ENCODE results near the gene RUNX2.
A peak's percentile ranks its signal among the peaks of the same experiment; 100 is the strongest.

Gene RUNX2

DNA sequence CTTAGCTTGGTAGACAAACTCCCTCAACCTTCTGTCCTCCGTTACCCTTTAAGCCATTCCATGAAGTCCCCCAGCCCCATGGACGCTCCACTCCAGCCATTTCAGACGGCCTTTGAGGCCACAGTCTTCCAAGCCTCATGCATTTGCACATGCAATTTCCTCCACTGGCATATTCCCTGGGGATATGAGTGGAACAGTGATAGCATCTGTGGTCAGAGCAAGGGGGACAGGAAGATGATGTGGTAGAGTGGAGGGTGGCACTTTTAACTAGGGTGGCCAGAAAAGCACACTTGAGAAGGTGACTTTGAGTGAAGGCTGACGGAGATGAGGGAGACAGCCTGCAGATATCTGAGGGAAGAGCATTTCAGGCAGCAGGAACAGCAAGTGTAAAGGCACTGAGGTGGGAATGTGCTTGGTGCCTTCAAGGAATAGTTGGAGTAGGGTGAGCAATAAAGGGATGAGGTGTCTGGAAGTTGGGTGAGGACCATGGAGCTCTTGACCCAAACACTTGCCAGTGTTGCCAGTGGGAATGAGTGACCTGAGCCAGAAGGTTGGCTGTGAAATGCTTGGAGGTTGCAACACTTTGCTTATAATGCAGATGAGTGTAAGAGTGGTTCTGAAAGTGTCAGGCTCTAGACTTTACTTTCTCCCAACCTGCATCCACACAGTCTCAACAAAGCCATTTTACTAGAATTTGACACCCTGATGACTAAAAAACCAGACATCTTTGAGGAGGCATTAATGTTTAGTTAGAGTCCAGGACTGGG is 325.2 kb downstream of the RUNX2 start:
- no peak for TF ChIP-seq JUND (IDR thresholded peaks at IDR 0.05; ENCODE audit: low read depth)

DNA sequence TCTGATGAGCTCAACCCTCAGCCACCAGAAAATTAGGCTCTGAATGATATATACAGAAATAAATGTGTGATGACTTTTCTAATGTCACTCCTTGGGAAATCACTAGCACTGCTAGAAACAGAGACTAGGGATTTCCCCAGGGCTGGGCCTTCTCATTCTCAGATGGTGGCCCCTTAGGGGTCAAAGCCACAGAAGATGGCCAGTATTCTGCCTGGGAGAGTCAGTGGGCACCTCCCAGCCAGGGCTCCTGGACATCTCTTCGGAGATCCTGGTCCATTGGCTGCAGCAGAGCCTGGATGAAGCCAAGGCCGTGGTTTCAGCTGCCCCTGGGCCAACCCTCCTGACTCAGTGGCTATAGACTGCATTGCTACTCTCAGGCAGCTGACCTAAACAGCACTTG is 326.5 kb downstream of the RUNX2 start:
- DNase-seq (ENCODE audit: low read depth in 1 of 2, low spot score in 1 of 2) = no peak
- in situ Hi-C loops (cut with HindIII; ENCODE audit: low pct_unique_long_range_greater_than_20kb, low sequenced_read_pairs) = no loop called here
- no peak for TF ChIP-seq JUND (IDR thresholded peaks at IDR 0.05; ENCODE audit: low read depth)

More for the DNA sequence above, 325.2 kb downstream of the RUNX2 start:
- in situ Hi-C loops (cut with HindIII; ENCODE audit: low pct_unique_long_range_greater_than_20kb, low sequenced_read_pairs) = no loop called here
- no peak for DNase-seq (ENCODE audit: low read depth in 1 of 2, low spot score in 1 of 2)

DNA sequence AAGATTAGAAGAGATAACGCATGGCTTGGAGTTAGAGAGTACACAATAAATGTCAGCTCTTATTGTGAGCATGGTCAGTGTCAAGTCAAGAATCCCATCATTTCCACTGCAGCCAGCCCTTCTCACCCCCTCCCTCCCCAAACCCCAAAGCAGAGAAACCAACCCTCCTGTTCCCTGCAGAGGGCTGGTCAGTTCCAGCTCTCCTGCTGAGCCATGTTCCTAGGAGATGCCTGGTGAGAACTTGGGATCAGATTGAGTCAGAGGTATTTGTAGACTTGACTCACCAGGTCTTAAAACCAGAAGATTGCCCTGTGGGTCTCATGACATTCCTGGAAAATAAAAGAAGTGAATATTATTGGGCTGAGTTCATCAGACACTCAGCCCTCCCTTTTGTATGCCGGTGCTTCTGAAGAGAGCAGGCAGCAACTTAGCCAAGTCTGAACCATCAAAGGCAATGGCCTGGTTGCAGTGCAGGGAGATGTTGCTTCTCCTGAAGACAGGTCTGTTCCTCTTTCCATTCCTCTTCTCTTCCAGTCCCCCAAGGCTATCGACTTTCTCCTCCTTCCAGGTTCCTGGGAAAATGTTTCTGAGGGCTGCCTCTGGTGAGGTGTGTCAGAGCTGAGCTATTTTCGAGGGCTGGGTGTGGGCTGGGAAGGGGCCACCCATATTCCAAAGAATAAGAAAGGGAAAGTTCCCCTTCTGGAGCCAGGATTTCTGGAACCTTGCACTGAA is 327.8 kb downstream of the RUNX2 start:
- in situ Hi-C loops (cut with HindIII; ENCODE audit: low pct_unique_long_range_greater_than_20kb, low sequenced_read_pairs) = no loop called here
- DNase-seq (ENCODE audit: low read depth in 1 of 2, low spot score in 1 of 2) = peak; percentile 41 to 64
- 0 out of 2 replicates have a peak, but pooled peaks have one; percentile 6 for TF ChIP-seq JUND (IDR thresholded peaks at IDR 0.05; ENCODE audit: low read depth)

DNA sequence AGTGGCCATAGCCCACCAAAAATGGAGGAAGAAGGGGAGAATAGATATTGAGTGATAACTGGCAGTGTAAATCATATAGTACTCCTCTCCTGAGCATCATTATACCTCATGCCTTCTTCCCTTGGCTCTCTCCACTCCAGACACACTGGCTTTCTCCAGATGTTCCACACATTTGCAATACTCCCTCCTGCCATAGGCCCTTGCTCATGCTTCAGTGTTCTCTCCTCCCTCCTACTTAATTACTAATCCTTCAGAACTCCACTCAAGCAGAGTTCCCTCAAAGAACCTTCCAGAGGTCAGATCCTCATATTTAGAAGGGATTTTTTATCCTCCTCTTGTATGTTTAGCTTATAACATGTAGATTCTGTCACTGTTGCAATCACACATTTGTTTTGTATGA is 329.1 kb downstream of the RUNX2 start:
- no peak for DNase-seq (ENCODE audit: low read depth in 1 of 2, low spot score in 1 of 2)
- no peak for TF ChIP-seq JUND (IDR thresholded peaks at IDR 0.05; ENCODE audit: low read depth)
- in situ Hi-C loops (cut with HindIII; ENCODE audit: low pct_unique_long_range_greater_than_20kb, low sequenced_read_pairs) = no loop called here

DNA sequence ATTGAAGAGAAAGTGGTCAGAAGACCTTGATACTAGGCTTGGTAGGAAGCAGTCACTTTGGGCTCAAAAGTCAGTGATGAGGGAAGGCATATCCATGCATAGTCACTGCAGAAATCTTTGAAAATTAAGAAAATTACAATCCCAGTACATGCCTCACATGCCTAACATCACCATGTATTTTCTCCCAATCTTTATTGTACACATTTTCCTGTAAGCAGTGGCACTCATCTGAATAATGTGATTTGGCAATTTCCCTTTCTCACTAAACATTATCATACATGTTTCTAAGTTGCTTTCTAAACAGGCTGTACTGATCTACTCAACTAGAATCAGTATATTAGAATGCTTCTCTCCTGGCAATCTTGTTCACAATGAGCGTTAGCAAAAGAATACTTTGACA is 330.3 kb downstream of the RUNX2 start:
- no peak for DNase-seq (ENCODE audit: low read depth in 1 of 2, low spot score in 1 of 2)
- TF ChIP-seq JUND (IDR thresholded peaks at IDR 0.05; ENCODE audit: low read depth) = no peak
- in situ Hi-C loops (cut with HindIII; ENCODE audit: low pct_unique_long_range_greater_than_20kb, low sequenced_read_pairs) = no loop called here

DNA sequence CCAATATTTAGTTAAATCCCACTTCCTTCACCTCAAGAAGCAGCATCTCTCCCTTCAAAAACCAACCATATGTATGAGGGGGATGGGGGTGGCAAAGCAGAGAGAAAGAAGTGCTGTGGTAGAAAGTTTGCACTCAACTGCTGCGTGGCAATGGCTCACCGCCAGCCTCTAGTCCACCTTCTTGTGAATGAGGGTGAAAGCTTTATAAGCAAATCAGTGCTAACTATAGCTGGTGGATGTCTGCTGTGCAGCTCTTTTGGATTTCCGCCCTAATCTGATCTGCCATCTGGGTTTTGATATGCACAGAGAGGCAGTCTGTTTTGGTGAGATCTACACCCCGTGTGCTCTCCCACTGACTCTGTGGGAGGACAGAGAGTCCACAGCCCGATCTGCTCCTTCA is 330.8 kb downstream of the RUNX2 start:
- in situ Hi-C loops (cut with HindIII; ENCODE audit: low pct_unique_long_range_greater_than_20kb, low sequenced_read_pairs) = no loop called here
- no peak for TF ChIP-seq JUND (IDR thresholded peaks at IDR 0.05; ENCODE audit: low read depth)
- no peak for DNase-seq (ENCODE audit: low read depth in 1 of 2, low spot score in 1 of 2)

DNA sequence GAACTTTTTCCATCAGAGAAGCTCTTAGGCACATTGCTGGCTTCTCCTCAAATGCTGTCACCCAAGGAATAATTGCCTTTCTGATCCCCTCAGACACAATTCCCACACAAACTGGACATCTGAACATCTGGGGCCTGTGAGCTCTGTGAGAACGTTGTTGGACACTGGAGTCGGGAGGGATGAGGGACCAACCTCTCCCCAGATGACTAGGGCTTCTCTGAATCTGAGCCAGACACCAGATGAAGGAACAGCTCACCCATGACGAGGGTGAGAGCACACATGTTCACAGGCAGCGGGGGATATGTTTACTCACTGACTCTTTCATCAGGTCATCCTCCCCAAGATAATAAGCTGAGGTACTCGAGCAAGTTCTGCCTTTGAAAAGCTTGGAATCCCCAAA is 333.5 kb downstream of the RUNX2 start:
- no peak for TF ChIP-seq JUND (IDR thresholded peaks at IDR 0.05; ENCODE audit: low read depth)
- no peak for DNase-seq (ENCODE audit: low read depth in 1 of 2, low spot score in 1 of 2)
- in situ Hi-C loops (cut with HindIII; ENCODE audit: low pct_unique_long_range_greater_than_20kb, low sequenced_read_pairs) = no loop called here

DNA sequence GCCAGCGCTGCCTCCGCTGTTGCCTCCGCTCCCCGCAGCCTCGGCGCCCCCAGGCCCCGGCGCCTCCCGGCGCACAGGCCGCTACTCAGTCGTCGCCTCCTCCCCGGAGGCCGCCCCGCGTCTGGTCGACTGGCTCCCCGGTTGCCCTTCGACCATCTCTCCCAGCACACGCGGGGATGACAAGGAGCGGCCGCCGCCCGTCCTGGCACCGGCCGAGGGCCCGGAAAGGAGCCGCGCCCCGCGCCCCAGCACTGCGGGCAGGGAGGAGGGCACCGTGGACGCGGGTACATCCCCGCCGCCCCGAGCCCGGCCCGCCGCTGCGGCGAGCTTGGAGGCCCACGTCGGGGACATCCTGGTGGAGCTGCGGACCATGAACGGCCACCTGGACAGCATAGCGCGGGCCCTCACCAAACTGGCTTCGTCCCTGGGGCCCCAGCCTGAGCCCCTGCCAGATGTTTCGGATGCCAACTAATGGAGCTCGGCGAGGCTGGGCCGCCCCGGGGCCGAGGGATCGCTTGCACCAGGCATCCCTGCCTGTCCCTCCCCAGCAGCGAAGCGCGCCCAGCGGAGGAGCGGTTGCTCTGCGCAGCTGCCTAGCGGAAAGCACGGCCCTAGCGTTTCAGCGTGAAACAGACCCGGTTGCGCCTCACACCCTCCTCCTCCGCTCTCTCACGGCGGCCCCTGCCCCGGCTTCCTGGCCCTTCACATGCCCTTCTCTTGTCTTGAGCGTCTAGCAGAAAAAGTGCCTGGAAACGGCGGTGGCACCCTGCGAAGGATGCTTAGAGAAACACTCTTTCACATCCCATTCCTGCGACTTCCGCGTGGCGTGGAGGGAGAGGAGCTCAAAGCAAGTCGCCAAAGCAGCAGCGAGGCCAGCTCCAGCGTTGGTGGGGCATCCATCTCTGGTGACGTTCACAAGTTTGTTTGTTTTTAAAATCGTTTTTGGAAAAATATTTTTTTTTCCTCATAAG is 335.4 kb downstream of the RUNX2 start:
- no peak for TF ChIP-seq JUND (IDR thresholded peaks at IDR 0.05; ENCODE audit: low read depth)
- DNase-seq (ENCODE audit: low read depth in 1 of 2, low spot score in 1 of 2) = no peak
- in situ Hi-C loops (cut with HindIII; ENCODE audit: low pct_unique_long_range_greater_than_20kb, low sequenced_read_pairs) = no loop called here

DNA sequence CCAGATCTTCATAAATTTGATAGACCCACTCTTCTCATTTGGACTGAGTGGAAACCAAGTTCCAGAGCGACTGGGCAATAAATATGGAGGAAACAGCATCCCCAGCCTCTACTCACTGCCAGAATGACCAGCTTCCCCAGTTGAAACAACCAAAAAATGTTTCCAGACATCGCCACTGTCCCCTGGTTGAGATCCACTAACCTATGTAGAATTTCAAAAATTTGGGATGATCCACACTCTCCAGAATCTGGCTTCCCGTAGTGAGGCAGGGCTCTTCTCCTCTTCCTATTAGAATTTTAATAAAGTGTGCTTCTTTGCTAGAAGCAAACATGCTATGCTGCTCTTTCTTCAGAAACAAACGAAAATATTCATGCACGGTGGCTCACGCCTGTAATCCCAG is 336.6 kb downstream of the RUNX2 start:
- no peak for TF ChIP-seq JUND (IDR thresholded peaks at IDR 0.05; ENCODE audit: low read depth)
- DNase-seq (ENCODE audit: low read depth in 1 of 2, low spot score in 1 of 2) = no peak

DNA sequence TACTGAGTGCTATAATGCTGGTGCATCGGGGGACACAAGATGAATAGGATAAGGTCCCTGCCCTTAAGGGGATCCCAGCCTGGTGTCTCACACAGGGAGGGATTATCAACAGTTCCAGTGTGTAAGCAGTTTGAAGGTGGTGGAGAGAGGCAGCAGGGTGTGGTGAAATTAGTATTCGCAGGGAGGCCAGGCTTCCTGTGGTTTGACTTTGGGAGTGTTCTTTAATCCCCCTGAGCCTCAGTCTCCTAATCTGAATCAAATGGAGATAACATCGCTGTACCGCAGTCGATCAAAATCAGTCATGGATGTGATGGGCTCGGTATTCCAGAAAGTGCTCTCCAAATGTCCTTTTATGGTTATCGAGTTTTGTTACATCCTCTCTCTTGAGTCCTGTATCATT is 337.7 kb downstream of the RUNX2 start:
- DNase-seq (ENCODE audit: low read depth in 1 of 2, low spot score in 1 of 2) = no peak
- in situ Hi-C loops (cut with HindIII; ENCODE audit: low pct_unique_long_range_greater_than_20kb, low sequenced_read_pairs) = no loop called here
- TF ChIP-seq JUND (IDR thresholded peaks at IDR 0.05; ENCODE audit: low read depth) = no peak

More for the DNA sequence above, 336.6 kb downstream of the RUNX2 start:
- in situ Hi-C loops (cut with HindIII; ENCODE audit: low pct_unique_long_range_greater_than_20kb, low sequenced_read_pairs) = no loop called here

DNA sequence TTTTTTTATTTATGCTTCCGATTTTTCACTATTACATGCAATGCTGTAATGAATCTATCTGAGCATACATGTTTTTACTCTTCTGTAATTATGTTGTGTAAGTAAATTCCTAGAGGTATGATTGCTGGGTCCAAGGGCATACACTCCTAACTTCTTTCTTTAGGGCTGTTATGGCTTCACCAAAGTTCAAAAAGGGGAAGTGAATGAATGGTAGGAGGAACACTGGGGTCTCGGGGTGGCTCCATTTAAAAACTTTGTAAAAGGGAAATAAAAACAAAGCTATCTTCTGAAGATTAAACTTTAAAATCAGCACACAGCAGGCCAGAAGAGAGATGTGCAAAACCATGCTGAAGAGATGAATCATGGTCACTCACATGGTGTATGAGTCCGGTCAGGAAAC is 338.7 kb downstream of the RUNX2 start:
- DNase-seq (ENCODE audit: low read depth in 1 of 2, low spot score in 1 of 2) = no peak
- in situ Hi-C loops (cut with HindIII; ENCODE audit: low pct_unique_long_range_greater_than_20kb, low sequenced_read_pairs) = no loop called here
- no peak for TF ChIP-seq JUND (IDR thresholded peaks at IDR 0.05; ENCODE audit: low read depth)

DNA sequence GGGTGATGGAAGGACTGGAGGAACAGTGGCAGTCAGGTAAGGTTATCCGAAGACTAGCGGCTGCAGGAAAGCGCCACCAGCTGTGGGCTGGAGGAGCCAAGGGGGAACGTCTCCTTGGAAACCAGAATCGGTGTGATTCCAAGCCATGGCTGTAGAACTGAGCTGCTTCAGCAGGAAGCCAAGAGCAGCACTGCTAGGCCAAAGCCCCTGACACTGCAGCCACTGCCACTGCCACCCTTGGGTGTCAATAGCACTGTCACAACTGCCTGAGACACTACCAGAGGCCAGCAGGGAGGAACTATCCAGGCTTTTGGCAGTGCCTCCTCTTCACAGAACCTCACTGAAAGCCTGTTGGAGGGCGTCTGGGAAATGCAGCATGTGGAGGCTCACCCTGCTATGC is 339.2 kb downstream of the RUNX2 start:
- in situ Hi-C loops (cut with HindIII; ENCODE audit: low pct_unique_long_range_greater_than_20kb, low sequenced_read_pairs) = no loop called here

More for the DNA sequence above, 339.2 kb downstream of the RUNX2 start:
- TF ChIP-seq JUND (IDR thresholded peaks at IDR 0.05; ENCODE audit: low read depth) = no peak
- DNase-seq (ENCODE audit: low read depth in 1 of 2, low spot score in 1 of 2) = no peak
